Neural cell (in vitro differentiated cells): ENCODE data around the gene ARL15. TPM values are rescaled to one million over a fixed set of nuclear protein-coding genes. Genes with fewer than 3 reads are reported as not detected.

Experiments
- H2AFZ ChIP-seq: fragments of 200-600, 300-800 bp; sonication (generic), shearing (Covaris generic); 2 replicates; pipeline ENCODE4 v1.6.0; 2014; ENCODE audit warnings: low read depth, mild to moderate bottlenecking, antibody characterized with exemption, low read length, moderate library complexity
- H3F3A ChIP-seq: fragments of 200-600 bp; shearing (Covaris generic); 2 replicates; pipeline ENCODE4 v1.6.1; 2016; ENCODE audit warnings: mild to moderate bottlenecking, moderate library complexity, mixed read lengths, antibody characterized with exemption, low read length; ENCODE audit not compliant: insufficient read depth, poor library complexity, severe bottlenecking
- H3K27ac ChIP-seq: fragments of 200-600, 300-800 bp; sonication (generic), shearing (Covaris generic); 2 replicates; pipeline ENCODE4 v1.5.1; 2014; ENCODE audit warnings: mild to moderate bottlenecking, low read length, moderate library complexity
- H3K27me3 ChIP-seq: fragments of 300-800, 200-600 bp; sonication (generic), shearing (Covaris generic); 2 replicates; pipeline ENCODE4 v1.6.0; 2014; ENCODE audit warnings: mild to moderate bottlenecking, low read depth, low read length, moderate library complexity; ENCODE audit not compliant: insufficient read depth
- H3K36me3 ChIP-seq: fragments of 300-800, 200-600 bp; sonication (generic), shearing (Covaris generic); 2 replicates; pipeline ENCODE4 v1.5.1; 2014; ENCODE audit warnings: mild to moderate bottlenecking, antibody characterized with exemption, low read length, moderate library complexity; ENCODE audit not compliant: insufficient read depth
- H3K4me2 ChIP-seq: fragments of 300-800, 200-600 bp; sonication (generic), shearing (Covaris generic); 2 replicates; pipeline ENCODE4 v1.6.0; 2014; ENCODE audit warnings: mild to moderate bottlenecking, low read length
- H3K4me3 ChIP-seq: fragments of 300-800, 200-600 bp; sonication (generic), shearing (Covaris generic); 2 replicates; pipeline ENCODE4 v1.5.1; 2014; ENCODE audit warnings: mild to moderate bottlenecking, low read length, moderate library complexity
- H3K79me2 ChIP-seq: fragments of 200-600 bp; shearing (Covaris generic); replicated peaks from 2 replicates; pipeline ENCODE4 v1.6.0; 2014; ENCODE audit warnings: mild to moderate bottlenecking, low read length, moderate library complexity; ENCODE audit not compliant: insufficient read depth
- H3K9ac ChIP-seq: fragments of 300-800, 200-600 bp; sonication (generic), shearing (Covaris generic); 2 replicates; pipeline ENCODE4 v1.6.1; 2016; ENCODE audit warnings: mild to moderate bottlenecking, low read length, mixed read lengths
- H3K9me2 ChIP-seq: fragments of 200-600 bp; shearing (Covaris generic); 2 replicates; pipeline ENCODE4 v1.6.1; 2016; ENCODE audit warnings: mild to moderate bottlenecking, low read length, mixed read lengths; ENCODE audit not compliant: insufficient read depth
- H3K9me3 ChIP-seq: fragments of 200-600, 300-800 bp; sonication (generic), shearing (Covaris generic); 2 replicates; pipeline ENCODE4 v1.6.1; 2016; ENCODE audit warnings: mild to moderate bottlenecking, mixed run types, low read length, moderate library complexity, mixed read lengths
- H4K20me1 ChIP-seq: fragments of 200-600 bp; shearing (Covaris generic); 2 replicates; pipeline ENCODE4 v1.6.1; 2016; ENCODE audit warnings: mild to moderate bottlenecking, mixed run types; ENCODE audit not compliant: insufficient read depth
- CTCF ChIP-seq: fragments of 450-650 bp; IDR thresholded peaks from 2 replicates; pipeline ENCODE4 v1.5.1; 2014; ENCODE audit warnings: antibody characterized with exemption, mild to moderate bottlenecking, moderate library complexity; ENCODE audit not compliant: poor library complexity, severe bottlenecking
- EP300 ChIP-seq: fragments of 450-650 bp; conservative IDR thresholded peaks from 2 replicates; pipeline ENCODE4 v1.6.1; 2014; ENCODE audit warnings: antibody characterized with exemption, mild to moderate bottlenecking, moderate library complexity; ENCODE audit not compliant: poor library complexity, severe bottlenecking
- EZH2 ChIP-seq: fragments of 200-600, 300-800 bp; shearing (Covaris generic), sonication (generic); IDR thresholded peaks from 2 replicates; pipeline ENCODE4 v1.6.1; 2014; ENCODE audit warnings: antibody characterized with exemption, low read length, borderline replicate concordance, mild to moderate bottlenecking; ENCODE audit not compliant: insufficient read depth, poor library complexity, severe bottlenecking
- MXI1 ChIP-seq: fragments of 450-650 bp; conservative IDR thresholded peaks from 2 replicates; pipeline ENCODE4 v1.6.1; 2014; ENCODE audit warnings: antibody characterized with exemption, mild to moderate bottlenecking; ENCODE audit not compliant: poor library complexity, severe bottlenecking
- POLR2AphosphoS5 ChIP-seq: IDR thresholded peaks from 2 replicates; pipeline ENCODE4 v1.6.1; 2012
- RAD21 ChIP-seq: fragments of 450-650 bp; conservative IDR thresholded peaks from 2 replicates; pipeline ENCODE4 v1.6.1; 2014; ENCODE audit warnings: antibody characterized with exemption, mild to moderate bottlenecking, moderate library complexity
- REST ChIP-seq: IDR thresholded peaks from 2 replicates; pipeline ENCODE4 v1.6.1; 2012; ENCODE audit warnings: borderline replicate concordance
- SMC3 ChIP-seq: fragments of 450-650 bp; conservative IDR thresholded peaks from 2 replicates; pipeline ENCODE4 v1.6.1; 2014; ENCODE audit warnings: antibody characterized with exemption, mild to moderate bottlenecking, moderate library complexity; ENCODE audit not compliant: poor library complexity
- TAF1 ChIP-seq: IDR thresholded peaks from 2 replicates; pipeline ENCODE4 v1.6.1; 2012; ENCODE audit warnings: low read depth
- polyA plus RNA-seq: library from polyadenylated mRNA; depleted of rRNA; stranded (reverse); fragments of >200 nt; gene quantifications from 2 replicates; pipeline ENCODE4 v1.2.3, GENCODE V29; 2014

The ARL15 gene
- polyA plus RNA-seq, 1 donor from 2014 or later, result 51.9 TPM

- Histone ChIP-seq H3K4me3 (no peak overlapping the region), H2AFZ (no peak overlapping the region), H3K9ac (no peak overlapping the region), H3K9me2 (no peaks in the 10 kb centered on the region), H3K79me2 (peaks cover 10% of the 10 kb centered on the region), H3K27me3 (no peaks in the 10 kb centered on the region), H3K4me2 (no peak overlapping the region), H3F3A (no peaks in the 10 kb centered on the region), H3K27ac (no peak overlapping the region), H4K20me1 (no peaks in the 10 kb centered on the region), H3K36me3 (no peaks in the 10 kb centered on the region), H3K9me3 (no peaks in the 10 kb centered on the region)
- no peak for TF ChIP-seq TAF1
- TF ChIP-seq RAD21, result no peak
- no peak for TF ChIP-seq REST
- no peak for TF ChIP-seq SMC3
- TF ChIP-seq EP300, result no peak
- TF ChIP-seq POLR2AphosphoS5, result no peak
Observed at GRCh38 chr5:54288568-54289217, 21.7 kb downstream of the ARL15 start.

- Histone ChIP-seq H3K79me2 (no peaks in the 10 kb centered on the region), H3K9ac (no peak overlapping the region), H4K20me1 (no peaks in the 10 kb centered on the region), H3K9me3 (no peaks in the 10 kb centered on the region), H3K36me3 (no peaks in the 10 kb centered on the region), H3K27me3 (no peaks in the 10 kb centered on the region), H3F3A (no peaks in the 10 kb centered on the region), H3K27ac (no peak overlapping the region), H2AFZ (no peak overlapping the region), H3K4me3 (no peak overlapping the region), H3K9me2 (no peaks in the 10 kb centered on the region), H3K4me2 (no peak overlapping the region)
- no peak for TF ChIP-seq CTCF
- no peak for TF ChIP-seq SMC3
- TF ChIP-seq EP300, result no peak
- TF ChIP-seq TAF1, result no peak
- no peak for TF ChIP-seq MXI1
- no peak for TF ChIP-seq POLR2AphosphoS5
- no peak for TF ChIP-seq RAD21
- no peak for TF ChIP-seq REST
- TF ChIP-seq EZH2, result no peak
Observed at GRCh38 chr5:54285686-54286085, 24.7 kb downstream of the ARL15 start.
